HG03159 (cell line): ENCODE measurements around the gene CCNYL1.
"Not testable (repeated sequence)": the region's sequence is repeated elsewhere in the genome, so short reads cannot be mapped to it uniquely, and the experiment has no call there.

Experiments
- ATAC-seq: cut with Tn5 transposase; IDR thresholded peaks from one replicate; pipeline ENCODE4 v1.9.1; 2021; ENCODE audit warnings: mild to moderate bottlenecking, moderate library complexity; ENCODE audit not compliant: unreplicated experiment

CCNYL1 gene

DNA sequence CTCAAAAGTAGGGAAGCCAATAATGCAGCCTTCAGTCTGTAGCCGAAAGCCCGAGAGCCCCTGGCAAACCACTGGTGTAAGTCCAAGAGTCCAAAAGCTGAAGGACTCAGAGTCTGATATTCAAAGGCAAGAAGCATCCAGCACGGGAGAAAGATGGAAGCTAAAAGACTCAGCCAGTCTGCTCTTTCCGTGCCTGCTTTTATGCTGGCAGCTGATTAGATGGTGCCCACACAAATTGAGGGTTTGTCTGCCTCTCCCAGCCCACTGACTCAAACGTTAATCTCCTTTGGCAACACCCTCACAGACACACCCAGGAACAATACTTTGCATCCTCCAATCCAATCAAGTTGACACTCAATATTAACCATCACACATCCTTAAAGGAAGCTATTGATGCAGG lies 14.5 kb upstream of the CCNYL1 start:
- not testable (repeated sequence) for ATAC-seq

GRCh38 chr2:207697411-207697810 lies 14.0 kb upstream of the CCNYL1 start:
- ATAC-seq = no peak

GRCh38 chr2:207698301-207698700 lies 13.1 kb upstream of the CCNYL1 start:
- ATAC-seq = no peak

DNA sequence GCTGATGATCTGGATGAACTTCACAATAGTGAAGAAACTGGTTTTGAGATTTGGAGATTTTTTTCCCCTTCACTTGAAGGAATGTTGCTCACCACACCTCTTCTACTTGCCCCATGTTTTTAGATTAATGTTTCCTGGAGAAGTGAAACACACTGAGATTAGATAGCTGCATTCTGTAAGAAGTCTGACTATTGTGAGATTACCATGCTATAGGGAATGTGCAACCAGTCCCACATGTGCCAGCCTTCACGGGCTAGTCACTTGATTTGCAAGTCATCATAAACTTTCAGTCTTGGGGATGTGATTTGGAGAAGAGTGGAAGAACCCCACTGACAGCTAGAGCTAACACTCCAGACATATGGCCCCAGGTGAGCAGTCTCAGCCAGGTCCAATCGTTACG lies 7.4 kb upstream of the CCNYL1 start:
- ATAC-seq = no peak

- ATAC-seq = no peak
These were observed 6.8 kb upstream of the CCNYL1 start for GRCh38 chr2:207704671-207705070.

DNA sequence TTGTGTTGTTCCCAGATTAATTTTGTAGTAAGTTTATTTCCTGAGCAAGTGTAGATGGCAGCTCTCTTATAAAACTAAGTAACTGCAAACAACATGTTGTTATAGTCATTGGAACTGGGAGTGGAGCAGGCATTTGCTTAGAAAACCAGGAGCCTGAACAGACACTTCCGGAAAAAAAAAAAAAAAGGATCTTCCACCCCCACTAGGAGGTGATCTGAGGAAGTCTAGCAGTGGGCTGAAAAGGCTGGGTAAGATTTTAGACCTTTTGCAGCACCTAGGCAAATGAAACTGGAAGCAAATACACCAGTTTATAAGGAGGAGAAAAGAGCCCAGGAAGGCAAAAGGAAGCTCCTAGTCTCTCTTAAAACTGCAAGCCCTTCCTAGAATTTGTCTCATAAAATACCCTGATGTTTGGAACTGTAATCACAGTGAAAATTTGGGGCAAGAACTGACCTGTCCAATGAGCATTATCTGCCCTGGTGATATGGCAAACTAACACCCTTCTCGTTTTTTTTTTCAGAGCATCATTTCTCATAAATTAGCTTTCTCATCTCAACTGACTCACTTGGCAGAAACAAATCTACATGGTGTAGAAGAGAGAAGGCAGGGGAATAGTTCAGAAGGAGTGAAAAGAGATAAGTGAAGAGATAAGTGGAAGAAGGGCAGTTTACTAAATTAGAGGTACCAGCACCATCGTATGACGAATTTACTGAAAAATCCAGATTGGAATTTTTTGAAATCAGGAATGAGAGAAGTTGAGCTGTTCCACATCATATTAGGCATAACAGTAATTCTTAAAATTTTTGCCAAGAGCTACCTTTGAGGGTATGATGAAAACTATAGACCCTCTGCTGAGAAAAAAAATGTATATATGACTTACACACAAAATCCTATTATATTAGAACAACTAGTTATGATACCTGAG lies 4.2 kb upstream of the CCNYL1 start:
- ATAC-seq = no peak

DNA sequence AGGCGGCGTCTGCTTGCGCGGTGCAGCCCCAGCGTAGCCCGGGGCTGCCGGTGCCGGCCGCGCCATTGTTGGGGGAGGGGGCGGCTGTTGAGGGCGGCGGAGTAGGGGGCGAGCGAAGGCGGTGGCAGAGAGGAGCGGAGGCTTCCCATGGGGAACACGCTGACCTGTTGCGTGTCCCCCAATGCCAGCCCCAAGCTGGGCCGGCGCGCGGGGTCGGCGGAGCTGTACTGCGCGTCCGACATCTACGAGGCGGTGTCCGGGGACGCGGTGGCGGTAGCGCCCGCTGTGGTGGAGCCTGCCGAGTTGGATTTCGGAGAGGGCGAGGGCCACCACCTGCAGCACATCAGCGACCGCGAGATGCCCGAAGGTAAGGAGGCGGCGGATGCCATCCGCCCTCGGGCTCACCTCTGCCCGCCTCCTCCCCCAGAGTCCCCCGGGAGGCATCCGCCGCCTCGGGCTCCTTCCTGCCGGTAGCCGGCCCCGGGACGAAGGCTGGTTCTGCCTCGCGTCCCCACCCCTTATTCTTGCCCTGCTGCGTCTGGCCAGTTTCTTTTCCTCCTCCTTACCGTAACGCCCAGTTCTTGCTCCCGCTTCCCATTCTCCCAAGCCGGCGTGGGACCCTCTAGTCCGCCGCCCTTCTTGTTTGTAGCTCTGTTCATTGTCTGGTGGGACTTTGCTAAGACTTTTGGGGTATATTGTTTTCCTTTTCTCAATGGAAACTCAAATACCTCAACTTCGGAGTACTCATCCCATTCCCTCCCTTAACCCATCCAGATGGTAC lies 500 bp downstream of the CCNYL1 start:
- peak; percentile 27 for ATAC-seq

DNA sequence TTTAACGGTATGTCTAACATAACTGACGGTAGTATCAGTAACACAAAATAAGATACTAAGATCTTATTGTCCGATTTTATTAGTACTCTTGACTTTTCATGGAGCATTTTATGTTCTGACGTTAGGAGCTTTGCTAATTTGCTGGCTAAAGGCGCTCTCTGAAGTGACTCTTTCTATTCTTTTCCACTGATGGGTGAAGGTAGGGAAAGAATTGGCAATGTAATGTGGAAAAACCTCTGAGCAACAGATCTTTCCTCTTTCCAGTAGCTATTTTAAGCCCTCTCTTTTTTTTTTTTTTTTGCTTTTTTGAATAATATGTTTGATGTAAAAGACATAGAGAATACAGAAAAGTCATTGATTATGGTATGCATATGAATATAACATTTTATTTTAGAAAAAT lies 4.6 kb downstream of the CCNYL1 start:
- no peak for ATAC-seq

- no peak for ATAC-seq
These were observed 7.1 kb downstream of the CCNYL1 start for GRCh38 chr2:207718521-207718920.

DNA sequence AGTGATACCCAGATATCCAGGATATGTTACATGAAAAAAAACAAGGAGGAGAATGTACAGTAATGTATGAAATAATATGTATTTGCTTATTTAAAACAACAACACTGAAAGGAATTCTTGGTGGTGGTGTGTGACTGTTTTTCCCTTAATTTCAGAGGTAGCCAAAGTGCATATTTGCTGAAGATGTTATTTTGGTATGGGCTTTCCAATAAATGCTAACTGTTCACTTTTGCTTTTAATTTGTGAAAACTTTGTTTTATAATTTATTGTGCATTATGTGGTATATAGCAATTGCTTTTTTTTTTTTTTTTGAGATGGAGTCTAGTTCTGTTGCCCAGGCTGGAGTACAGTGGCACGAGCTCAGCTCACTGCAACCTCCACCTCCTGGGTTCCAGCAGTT lies 7.6 kb downstream of the CCNYL1 start:
- no peak for ATAC-seq

DNA sequence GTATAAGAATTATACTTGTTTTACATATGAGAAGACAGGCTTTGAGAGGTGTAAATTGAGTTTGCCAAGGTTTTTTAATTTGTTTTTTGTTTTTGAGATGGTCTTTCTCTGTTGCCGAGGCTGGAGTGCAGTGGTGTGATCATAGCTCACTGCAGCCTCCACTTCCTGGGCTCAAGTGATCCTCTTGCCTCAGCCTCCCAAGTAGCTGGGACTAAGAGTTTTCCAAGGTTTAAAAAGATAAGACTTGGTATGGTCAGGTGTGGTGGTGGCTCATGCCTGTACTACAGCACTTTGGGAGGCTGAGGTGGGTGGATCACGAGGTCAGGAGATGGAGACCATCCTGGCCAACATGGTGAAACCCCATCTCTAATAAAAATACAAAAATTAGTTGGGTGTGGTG lies 8.2 kb downstream of the CCNYL1 start:
- ATAC-seq = not testable (repeated sequence)

GRCh38 chr2:207720517-207721187 lies 9.2 kb downstream of the CCNYL1 start:
- ATAC-seq = no peak

GRCh38 chr2:207722773-207723424 lies 11.5 kb downstream of the CCNYL1 start:
- no peak for ATAC-seq

DNA sequence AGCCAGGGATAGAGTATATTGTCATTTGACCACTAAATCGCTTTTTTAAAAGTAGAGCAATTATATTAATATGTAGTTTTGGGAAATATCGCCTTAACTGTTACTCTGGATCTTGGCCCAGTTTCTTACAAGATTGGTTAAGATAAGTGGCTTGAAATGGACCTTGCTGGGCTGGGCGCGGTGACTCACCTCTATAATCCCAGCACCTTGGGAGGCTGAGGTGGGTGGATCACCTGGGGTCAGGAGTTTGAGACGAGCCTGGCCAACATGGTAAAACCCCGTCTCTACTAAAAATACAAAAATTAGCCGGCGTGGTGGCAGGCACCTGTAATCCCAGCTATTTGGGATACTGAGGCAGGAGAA lies 12.0 kb downstream of the CCNYL1 start:
- not testable (repeated sequence) for ATAC-seq

- peak; percentile 60 for ATAC-seq
These were observed 12.7 kb downstream of the CCNYL1 start for GRCh38 chr2:207724113-207724512.

DNA sequence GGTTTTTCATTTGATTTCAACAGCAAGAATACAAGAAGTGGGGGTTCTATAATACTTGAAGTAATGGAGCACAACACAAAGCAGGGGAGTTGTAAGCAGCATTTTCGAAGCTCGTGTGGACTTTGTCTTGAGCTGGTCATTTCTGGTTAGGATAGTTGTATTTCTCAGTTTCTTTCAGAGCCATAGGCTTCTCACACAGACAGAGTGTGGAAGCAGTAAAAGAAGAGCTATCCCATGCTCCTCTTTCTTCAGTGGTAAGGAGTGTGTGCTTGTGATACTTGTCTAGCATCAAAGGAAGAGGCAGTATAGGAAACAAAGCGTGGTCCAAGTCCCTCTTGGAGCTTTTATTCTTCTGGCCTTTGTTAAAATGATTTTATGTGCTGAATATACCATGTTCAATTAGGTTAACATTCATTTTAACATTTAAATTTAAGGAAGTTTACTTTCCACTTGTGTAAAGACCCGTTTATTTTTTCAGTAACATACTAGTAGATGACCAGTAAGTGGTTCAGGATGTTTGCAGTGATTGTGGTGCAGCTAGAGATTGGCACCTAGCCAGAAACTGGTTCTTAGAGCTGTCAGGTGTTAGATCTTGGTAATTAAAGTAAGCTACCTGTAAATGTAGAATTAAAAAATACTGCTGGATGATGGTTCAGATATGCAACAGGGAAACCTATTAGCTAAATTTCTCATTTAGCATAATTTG lies 14.6 kb downstream of the CCNYL1 start:
- ATAC-seq = no peak

DNA sequence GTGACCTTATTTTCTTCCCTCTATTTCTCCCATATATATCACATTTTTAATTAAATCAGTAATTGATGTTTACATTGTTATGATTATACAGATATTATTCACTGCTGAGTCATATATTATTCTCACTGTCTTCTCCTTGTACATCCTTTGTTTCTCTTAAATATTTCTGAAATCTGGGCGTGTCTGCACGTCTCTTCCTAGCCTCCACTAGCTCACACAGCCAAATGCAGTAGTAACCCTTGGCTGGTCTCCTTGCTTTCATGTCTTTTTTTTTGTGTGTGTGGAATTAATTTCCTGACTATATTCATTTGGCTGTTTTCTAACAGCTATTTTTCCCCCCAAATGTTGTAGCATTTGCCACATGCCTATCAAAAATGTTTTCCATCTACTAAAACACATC lies 15.8 kb downstream of the CCNYL1 start:
- no peak for ATAC-seq

DNA sequence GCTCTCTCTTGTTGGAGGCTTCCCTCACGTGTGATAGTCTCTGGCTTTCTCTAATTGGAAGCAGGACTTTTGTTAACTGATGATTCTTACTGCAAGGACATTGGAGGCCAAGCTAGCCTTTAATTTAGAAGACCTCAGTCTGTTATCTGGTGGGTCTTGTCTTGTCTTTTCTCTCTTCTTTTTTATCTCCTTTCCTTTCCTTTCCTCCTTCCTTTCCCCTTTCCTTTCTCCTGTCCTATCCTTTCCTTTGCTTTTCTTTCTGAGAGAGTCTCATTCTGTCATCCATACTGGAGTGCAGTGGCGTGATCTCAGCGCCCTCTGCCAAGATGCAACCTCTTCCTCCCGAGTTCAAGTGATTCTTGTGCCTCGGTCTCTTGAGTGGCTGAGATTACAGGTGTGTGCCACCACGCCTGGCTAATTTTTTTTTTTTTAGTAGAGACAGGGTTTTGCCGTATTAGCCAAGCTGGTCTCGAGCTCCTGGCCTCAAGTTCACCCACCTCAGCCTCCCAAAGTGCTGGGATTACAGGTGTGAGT lies 18.1 kb downstream of the CCNYL1 start:
- ATAC-seq = no peak

GRCh38 chr2:207731138-207731537 lies 19.7 kb downstream of the CCNYL1 start:
- ATAC-seq = no peak

DNA sequence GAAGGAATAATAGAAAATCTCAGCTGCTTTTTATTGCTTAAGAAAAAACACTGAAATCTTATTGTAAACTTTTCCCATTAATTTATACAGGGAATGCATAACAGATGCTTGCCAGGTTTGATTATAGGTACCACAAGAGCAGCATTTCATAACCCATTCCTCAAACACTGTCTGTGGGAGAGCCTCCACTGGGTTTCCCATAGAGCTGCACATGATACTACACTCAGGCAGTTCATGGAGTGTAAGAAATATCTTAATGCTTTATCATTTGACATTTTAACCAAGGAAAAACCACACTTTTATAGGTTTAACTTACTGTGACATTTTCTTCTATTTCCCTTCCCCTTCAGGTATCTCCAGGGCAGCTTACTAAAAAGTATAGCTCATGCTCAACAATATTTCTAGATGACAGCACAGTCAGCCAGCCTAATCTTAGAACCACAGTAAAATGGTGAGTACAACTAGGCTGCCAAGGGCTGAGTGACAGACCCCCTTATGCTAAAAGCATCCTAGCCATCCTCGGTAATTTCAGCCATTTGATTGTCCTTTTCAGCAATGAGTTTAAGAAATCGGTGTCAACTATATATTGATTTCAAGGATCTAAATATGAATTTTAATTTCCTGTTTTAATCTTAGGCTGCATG lies 22.3 kb downstream of the CCNYL1 start:
- ATAC-seq = no peak
